Parathyroid adenoma (tissue), 2 donors: Measurements from ENCODE around the gene FBXO11.

Source experiments
- H2AFZ ChIP-seq: fragments of 300-600 bp; sonication (generic); one replicate; pipeline ENCODE4 v1.7.0; 2017; ENCODE audit warnings: antibody characterized with exemption, mild to moderate bottlenecking
- H3K27ac ChIP-seq: fragments of 300-600 bp; sonication (generic); one replicate; pipeline ENCODE4 v1.7.0; 2017
- H3K27me3 ChIP-seq: fragments of 300-600 bp; sonication (generic); one replicate; pipeline ENCODE4 v1.7.0; 2017; ENCODE audit warnings: low read length; ENCODE audit not compliant: control insufficient read depth, insufficient read depth
- H3K36me3 ChIP-seq: fragments of 300-600 bp; sonication (generic); one replicate; pipeline ENCODE4 v1.7.0; 2017; ENCODE audit warnings: low read length; ENCODE audit not compliant: control insufficient read depth, insufficient read depth
- H3K4me1 ChIP-seq: fragments of 300-600 bp; sonication (generic); one replicate; pipeline ENCODE4 v1.7.0; 2017; ENCODE audit warnings: control low read depth
- H3K4me2 ChIP-seq: fragments of 300-600 bp; sonication (generic); one replicate; pipeline ENCODE4 v1.7.0; 2017; ENCODE audit warnings: low read length
- H3K4me3 ChIP-seq: fragments of 300-600 bp; sonication (generic); one replicate; pipeline ENCODE4 v1.7.0; 2017; ENCODE audit warnings: low read depth, low read length
- H3K79me2 ChIP-seq: fragments of 300-600 bp; sonication (generic); one replicate; pipeline ENCODE4 v1.7.0; 2017; ENCODE audit warnings: control low read depth
- H3K9ac ChIP-seq: fragments of 300-600 bp; sonication (generic); one replicate; pipeline ENCODE4 v1.7.0; 2017; ENCODE audit warnings: mild to moderate bottlenecking
- H3K9me3 ChIP-seq: fragments of 300-600 bp; sonication (generic); one replicate; pipeline ENCODE4 v1.7.0; 2017; ENCODE audit warnings: low read length; ENCODE audit not compliant: control insufficient read depth
- TF ChIP-seq, protein P1 (sequence below): fragments of 300-600 bp; sonication (generic); IDR thresholded peaks from one replicate; pipeline ENCODE4 v1.7.0; 2017; ENCODE audit warnings: antibody characterized with exemption, mild to moderate bottlenecking
- donor health status: primary hyperparathyroidism.

Gene FBXO11

DNA sequence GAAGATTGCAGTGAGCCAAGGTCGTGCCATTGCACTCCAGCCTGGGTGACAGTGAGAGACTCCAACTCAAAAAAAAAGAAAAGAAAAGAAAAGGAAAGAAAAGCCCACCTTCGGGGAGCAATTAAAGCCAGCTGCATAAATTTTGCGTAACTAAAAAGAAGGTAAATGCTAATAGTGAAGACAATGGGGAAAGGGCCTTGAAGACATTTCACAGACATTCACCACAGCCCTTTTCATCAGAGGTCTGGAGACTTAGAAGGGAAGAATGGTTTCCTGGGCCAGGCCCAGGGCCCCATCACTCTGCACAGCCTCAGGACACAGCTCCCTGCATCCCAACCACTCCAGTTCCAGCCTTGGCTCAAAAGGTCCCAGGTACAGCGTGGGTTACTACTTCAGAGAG lies 158.4 kb downstream of the FBXO11 start:
- Histone ChIP-seq H3K4me1 (no peaks in the 10 kb centered on the region), H2AFZ (no peak overlapping the region), H3K9me3 (no peaks in the 10 kb centered on the region), H3K27me3 (no peaks in the 10 kb centered on the region), H3K79me2 (no peaks in the 10 kb centered on the region), H3K27ac (no peak overlapping the region), H3K4me2 (no peak overlapping the region), H3K36me3 (no peaks in the 10 kb centered on the region), H3K9ac (no peak overlapping the region), H3K4me3 (no peak overlapping the region)
- TF ChIP-seq, protein P1, sequence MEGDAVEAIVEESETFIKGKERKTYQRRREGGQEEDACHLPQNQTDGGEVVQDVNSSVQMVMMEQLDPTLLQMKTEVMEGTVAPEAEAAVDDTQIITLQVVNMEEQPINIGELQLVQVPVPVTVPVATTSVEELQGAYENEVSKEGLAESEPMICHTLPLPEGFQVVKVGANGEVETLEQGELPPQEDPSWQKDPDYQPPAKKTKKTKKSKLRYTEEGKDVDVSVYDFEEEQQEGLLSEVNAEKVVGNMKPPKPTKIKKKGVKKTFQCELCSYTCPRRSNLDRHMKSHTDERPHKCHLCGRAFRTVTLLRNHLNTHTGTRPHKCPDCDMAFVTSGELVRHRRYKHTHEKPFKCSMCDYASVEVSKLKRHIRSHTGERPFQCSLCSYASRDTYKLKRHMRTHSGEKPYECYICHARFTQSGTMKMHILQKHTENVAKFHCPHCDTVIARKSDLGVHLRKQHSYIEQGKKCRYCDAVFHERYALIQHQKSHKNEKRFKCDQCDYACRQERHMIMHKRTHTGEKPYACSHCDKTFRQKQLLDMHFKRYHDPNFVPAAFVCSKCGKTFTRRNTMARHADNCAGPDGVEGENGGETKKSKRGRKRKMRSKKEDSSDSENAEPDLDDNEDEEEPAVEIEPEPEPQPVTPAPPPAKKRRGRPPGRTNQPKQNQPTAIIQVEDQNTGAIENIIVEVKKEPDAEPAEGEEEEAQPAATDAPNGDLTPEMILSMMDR, result no peak

DNA sequence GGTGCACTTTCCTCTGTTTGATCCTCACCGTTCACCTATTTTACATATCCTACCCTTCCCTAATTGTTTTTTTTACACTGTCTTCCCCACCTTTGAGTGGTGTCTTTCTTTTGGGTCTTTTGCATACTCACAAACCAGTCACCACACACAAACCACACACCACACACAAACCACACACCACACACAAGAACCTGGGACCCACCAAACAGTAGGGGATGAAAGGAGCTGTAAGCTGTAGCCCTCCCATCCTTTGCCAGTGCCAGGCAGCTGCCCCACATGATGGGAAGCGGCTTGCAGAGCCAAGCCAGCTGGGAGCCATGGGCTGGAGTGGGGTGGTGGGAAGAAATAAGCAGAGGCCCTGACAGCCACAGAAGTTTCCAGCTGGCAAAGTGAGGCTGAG lies 162.2 kb downstream of the FBXO11 start:
- Histone ChIP-seq H3K4me3 (no peak overlapping the region), H3K9me3 (no peaks in the 10 kb centered on the region), H3K9ac (no peak overlapping the region), H3K27me3 (no peaks in the 10 kb centered on the region), H2AFZ (no peak overlapping the region), H3K4me2 (no peak overlapping the region), H3K79me2 (no peaks in the 10 kb centered on the region), H3K4me1 (no peaks in the 10 kb centered on the region), H3K27ac (no peak overlapping the region), H3K36me3 (no peaks in the 10 kb centered on the region)
- TF ChIP-seq, protein P1, result no peak

DNA sequence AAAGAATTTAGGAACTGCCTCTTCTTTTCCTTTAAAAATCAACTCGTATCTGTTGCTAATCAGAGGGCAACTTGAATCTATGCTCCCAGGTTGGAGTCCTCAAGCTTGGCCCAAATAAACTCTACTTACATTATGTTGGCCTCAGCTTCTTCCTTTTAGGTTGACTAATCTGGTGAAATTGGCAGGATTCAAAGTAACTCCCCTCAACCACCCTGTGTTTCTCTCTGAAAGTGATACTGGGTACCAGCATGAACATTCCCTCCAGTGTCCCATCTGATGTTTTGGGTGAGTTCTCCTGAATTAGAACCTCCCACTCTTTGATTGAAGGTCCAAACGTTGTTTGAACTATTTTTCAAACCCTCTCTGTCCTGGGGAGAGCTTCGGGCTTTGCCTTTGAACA lies 164.7 kb downstream of the FBXO11 start:
- Histone ChIP-seq H3K27ac (no peak overlapping the region), H3K36me3 (no peaks in the 10 kb centered on the region), H3K4me1 (no peaks in the 10 kb centered on the region), H3K9me3 (no peaks in the 10 kb centered on the region), H3K4me3 (no peak overlapping the region), H3K9ac (no peak overlapping the region), H3K79me2 (no peaks in the 10 kb centered on the region), H3K4me2 (no peak overlapping the region), H3K27me3 (no peaks in the 10 kb centered on the region), H2AFZ (no peak overlapping the region)
- TF ChIP-seq, protein P1, result no peak

DNA sequence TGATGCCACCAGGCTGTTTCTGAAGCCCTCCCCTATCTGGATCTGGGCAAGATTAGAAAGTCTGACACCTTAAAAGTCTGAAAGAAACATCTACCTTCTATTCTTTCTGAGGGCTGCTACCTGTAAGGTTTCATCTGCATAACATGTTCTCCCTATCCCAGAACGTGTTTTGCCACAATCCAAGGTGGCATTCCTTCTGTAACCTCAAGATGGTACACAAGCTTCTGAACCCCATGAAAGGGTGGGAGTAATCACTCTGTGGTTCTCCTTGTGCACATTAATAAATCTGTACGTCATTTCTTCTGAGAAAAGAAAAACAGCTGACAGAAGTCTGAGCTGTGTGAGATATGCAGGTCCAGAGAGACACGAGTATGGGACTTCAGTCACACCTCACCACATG lies 165.2 kb downstream of the FBXO11 start:
- Histone ChIP-seq H3K27ac (no peak overlapping the region), H3K79me2 (no peaks in the 10 kb centered on the region), H3K9ac (no peak overlapping the region), H3K4me2 (no peak overlapping the region), H3K4me1 (no peaks in the 10 kb centered on the region), H3K4me3 (no peak overlapping the region), H3K9me3 (no peaks in the 10 kb centered on the region), H3K27me3 (no peaks in the 10 kb centered on the region), H3K36me3 (no peaks in the 10 kb centered on the region), H2AFZ (no peak overlapping the region)
- TF ChIP-seq, protein P1, result no peak
